Fibroblast of pulmonary artery (primary cell): ENCODE measurements around the gene DENR.
"Not testable (repeated sequence)": the region's sequence is repeated elsewhere in the genome, so short reads cannot be mapped to it uniquely, and the experiment has no call there.

ENCODE experiments used
- DNase-seq: peaks from one replicate; pipeline ENCODE4 v3.0.0-alpha.2; 2010; ENCODE audit warnings: low read depth
- H3K4me3 ChIP-seq: replicated peaks from 2 replicates; pipeline ENCODE4 v1.5.1; 2011; ENCODE audit warnings: low read depth, mild to moderate bottlenecking, control low read depth, low read length, moderate library complexity
- TF ChIP-seq, protein P1 (sequence below): IDR thresholded peaks from 2 replicates; pipeline ENCODE4 v1.5.1; 2011; ENCODE audit warnings: mild to moderate bottlenecking, control low read depth, low read length, inconsistent platforms; ENCODE audit errors: missing control alignments

DENR gene

GRCh38 chr12:122732611-122733010 lies 20.0 kb upstream of the DENR start:
- TF ChIP-seq, protein P1, sequence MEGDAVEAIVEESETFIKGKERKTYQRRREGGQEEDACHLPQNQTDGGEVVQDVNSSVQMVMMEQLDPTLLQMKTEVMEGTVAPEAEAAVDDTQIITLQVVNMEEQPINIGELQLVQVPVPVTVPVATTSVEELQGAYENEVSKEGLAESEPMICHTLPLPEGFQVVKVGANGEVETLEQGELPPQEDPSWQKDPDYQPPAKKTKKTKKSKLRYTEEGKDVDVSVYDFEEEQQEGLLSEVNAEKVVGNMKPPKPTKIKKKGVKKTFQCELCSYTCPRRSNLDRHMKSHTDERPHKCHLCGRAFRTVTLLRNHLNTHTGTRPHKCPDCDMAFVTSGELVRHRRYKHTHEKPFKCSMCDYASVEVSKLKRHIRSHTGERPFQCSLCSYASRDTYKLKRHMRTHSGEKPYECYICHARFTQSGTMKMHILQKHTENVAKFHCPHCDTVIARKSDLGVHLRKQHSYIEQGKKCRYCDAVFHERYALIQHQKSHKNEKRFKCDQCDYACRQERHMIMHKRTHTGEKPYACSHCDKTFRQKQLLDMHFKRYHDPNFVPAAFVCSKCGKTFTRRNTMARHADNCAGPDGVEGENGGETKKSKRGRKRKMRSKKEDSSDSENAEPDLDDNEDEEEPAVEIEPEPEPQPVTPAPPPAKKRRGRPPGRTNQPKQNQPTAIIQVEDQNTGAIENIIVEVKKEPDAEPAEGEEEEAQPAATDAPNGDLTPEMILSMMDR = no peak
- H3K4me3 ChIP-seq = no peak overlapping the region
- no peak for DNase-seq

DNA sequence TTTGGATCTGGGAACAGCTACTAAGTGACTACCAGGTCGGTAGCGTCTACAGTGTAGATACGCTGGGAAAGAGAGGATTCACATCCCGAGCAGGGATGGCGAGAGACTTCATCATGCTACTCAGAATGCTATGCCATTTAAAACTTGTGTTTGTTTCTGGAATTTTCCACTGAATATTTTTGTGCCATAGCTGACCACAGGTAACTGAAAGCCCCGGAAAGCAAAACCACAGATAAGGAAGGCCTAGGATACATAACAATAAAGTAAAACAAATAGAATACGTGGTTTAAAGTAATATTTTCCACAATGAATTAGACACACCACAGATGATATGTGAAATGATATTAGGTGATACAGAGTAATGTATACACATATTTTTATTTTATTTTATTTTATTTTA lies 14.1 kb upstream of the DENR start:
- no peak overlapping the region for H3K4me3 ChIP-seq
- TF ChIP-seq, protein P1 = no peak
- peak; percentile 4 for DNase-seq

GRCh38 chr12:122740351-122740750 lies 12.3 kb upstream of the DENR start:
- DNase-seq = peak; percentile 14
- no peak overlapping the region for H3K4me3 ChIP-seq
- TF ChIP-seq, protein P1 = no peak

GRCh38 chr12:122743895-122744525 lies 8.6 kb upstream of the DENR start:
- no peak overlapping the region for H3K4me3 ChIP-seq
- TF ChIP-seq, protein P1 = no peak
- DNase-seq = no peak

GRCh38 chr12:122747224-122748135 lies 5.1 kb upstream of the DENR start:
- TF ChIP-seq, protein P1 = no peak
- no peak for DNase-seq
- no peak overlapping the region for H3K4me3 ChIP-seq

DNA sequence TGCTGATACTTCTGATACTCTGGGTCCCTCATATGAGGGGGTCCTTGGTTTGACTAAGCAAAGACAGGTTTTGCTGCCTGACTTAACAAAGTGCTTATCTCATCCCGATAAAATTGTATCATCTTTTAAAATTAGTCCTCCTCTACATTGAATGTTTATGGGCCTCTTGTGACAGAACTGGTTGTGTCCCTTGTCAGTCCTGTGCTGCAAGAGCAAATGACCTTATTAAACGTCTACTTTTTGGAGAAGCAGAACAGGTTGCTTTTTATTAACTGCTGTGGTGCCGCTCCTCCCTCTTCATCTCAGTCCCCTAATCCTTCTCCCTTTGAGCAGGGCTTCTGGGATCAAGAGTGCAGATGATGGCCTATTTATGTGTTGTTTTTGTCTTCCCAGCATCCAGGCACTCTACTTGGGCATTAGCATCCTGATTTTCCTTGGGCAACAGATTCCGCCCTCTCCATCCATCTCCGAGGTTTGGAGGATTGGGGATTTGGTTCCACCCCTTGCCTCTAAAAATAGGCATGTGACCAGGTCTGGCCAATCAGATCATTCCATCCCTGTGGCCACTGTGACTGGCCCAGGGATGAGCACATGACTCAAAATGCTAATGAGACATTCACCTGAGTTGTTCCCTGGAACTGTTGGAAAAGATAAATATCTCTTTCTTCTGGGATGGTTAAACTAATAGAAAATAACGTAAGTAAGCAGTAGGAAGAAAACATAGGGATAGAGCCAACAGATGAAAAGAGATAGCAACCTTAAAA lies 2.9 kb upstream of the DENR start:
- TF ChIP-seq, protein P1 = no peak
- DNase-seq = no peak
- H3K4me3 ChIP-seq = no peak overlapping the region

- not testable (repeated sequence) for H3K4me3 ChIP-seq, DNase-seq
These were observed 1.7 kb upstream of the DENR start for GRCh38 chr12:122750781-122751515.
